HepG2 (cell line): ENCODE measurements around the gene CTCF.

Experiments used
- ATF3 ChIP-seq: sonication (generic); formaldehyde crosslinking; IDR thresholded peaks from 2 replicates; pipeline ENCODE4 v1.4.0; 2020; ENCODE audit warnings: missing genetic modification reagents
- BRCA1 ChIP-seq: sonication (generic); formaldehyde crosslinking; IDR thresholded peaks from 2 replicates; pipeline ENCODE4 v1.4.0; 2020; ENCODE audit warnings: missing genetic modification reagents
- KMT2A ChIP-seq: sonication (generic); formaldehyde crosslinking; IDR thresholded peaks from 2 replicates; pipeline ENCODE4 v1.4.0; 2020; ENCODE audit warnings: missing genetic modification reagents
- POLR2A ChIP-seq, 2 experiments: IDR thresholded peaks; 2 replicates each; pipeline ENCODE4 v1.6.1; 2011; ENCODE audit warnings: low read depth in 2 of 2, low read length in 2 of 2, mild to moderate bottlenecking in 1 of 2, moderate library complexity in 1 of 2; ENCODE audit not compliant: insufficient read depth in 1 of 2
- PRDM15 ChIP-seq: sonication (generic); formaldehyde crosslinking; IDR thresholded peaks from 2 replicates; pipeline ENCODE4 v1.4.0; 2020; ENCODE audit warnings: missing genetic modification reagents
- REST ChIP-seq, 2 experiments: IDR thresholded peaks; 2 replicates each; pipeline ENCODE4 v1.6.1; 2011 to 2012; ENCODE audit warnings: low read length in 2 of 2, borderline replicate concordance in 1 of 2, low read depth in 1 of 2, mild to moderate bottlenecking in 1 of 2, moderate library complexity in 1 of 2
- SIN3B ChIP-seq: fragments of 150-350 bp; IDR thresholded peaks from 2 replicates; pipeline ENCODE4 v1.6.1; 2014; ENCODE audit warnings: low read length
- SMARCC2 ChIP-seq: fragments of 450-650 bp; IDR thresholded peaks from 2 replicates; pipeline ENCODE4 v1.6.1; 2017; ENCODE audit warnings: antibody characterized with exemption, mild to moderate bottlenecking
- TFAP4 ChIP-seq: sonication (generic); IDR thresholded peaks from 2 replicates; pipeline ENCODE4 v1.6.1; 2016; ENCODE audit warnings: low read depth, borderline replicate concordance
- ZBTB7A ChIP-seq: sonication (generic); formaldehyde crosslinking; IDR thresholded peaks from 2 replicates; pipeline ENCODE4 v1.8.0; 2022; ENCODE audit warnings: mild to moderate bottlenecking, missing genetic modification reagents
- ZFX ChIP-seq: sonication (generic); formaldehyde crosslinking; IDR thresholded peaks from 2 replicates; pipeline ENCODE4 v1.4.0; 2020; ENCODE audit warnings: mild to moderate bottlenecking, low read depth, missing genetic modification reagents, moderate library complexity
- ZSCAN20 ChIP-seq: sonication (generic); formaldehyde crosslinking; IDR thresholded peaks from 2 replicates; pipeline ENCODE4 v1.4.0; 2020; ENCODE audit warnings: missing genetic modification reagents, mild to moderate bottlenecking, borderline replicate concordance
- ZZZ3 ChIP-seq: sonication (generic); formaldehyde crosslinking; IDR thresholded peaks from 2 replicates; pipeline ENCODE4 v1.4.0; 2020; ENCODE audit warnings: missing genetic modification reagents, mild to moderate bottlenecking, borderline replicate concordance
- TF ChIP-seq, protein P1 (sequence below): sonication (generic); formaldehyde crosslinking; IDR thresholded peaks from 2 replicates; pipeline ENCODE4 v1.5.0; 2020; ENCODE audit warnings: mild to moderate bottlenecking, missing genetic modification reagents, moderate library complexity

DNA sequence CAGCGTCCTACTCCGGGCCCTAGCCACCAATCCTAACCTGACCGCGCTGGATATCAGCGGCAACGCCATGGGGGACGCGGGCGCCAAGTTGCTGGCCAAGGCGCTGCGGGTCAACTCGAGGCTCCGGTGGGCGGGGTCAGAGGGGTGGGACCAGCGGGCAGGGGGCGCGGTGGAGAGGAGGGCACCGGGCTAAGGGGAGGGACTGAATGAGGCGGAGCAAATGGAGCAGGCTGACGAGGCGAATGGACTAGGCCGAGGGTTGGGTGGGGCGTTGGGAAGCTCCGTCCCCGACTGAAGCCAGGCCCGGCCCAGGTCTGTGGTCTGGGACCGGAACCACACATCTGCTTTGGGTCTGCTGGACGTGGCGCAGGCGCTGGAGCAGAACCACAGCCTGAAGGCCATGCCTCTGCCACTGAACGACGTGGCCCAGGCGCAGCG is 87.2 kb downstream of the CTCF start:
- TF ChIP-seq SIN3B: no peak
- TF ChIP-seq KMT2A (CRISPR knock-in tag): no peak
- TF ChIP-seq ZFX (CRISPR knock-in tag): no peak
- TF ChIP-seq, protein P1, sequence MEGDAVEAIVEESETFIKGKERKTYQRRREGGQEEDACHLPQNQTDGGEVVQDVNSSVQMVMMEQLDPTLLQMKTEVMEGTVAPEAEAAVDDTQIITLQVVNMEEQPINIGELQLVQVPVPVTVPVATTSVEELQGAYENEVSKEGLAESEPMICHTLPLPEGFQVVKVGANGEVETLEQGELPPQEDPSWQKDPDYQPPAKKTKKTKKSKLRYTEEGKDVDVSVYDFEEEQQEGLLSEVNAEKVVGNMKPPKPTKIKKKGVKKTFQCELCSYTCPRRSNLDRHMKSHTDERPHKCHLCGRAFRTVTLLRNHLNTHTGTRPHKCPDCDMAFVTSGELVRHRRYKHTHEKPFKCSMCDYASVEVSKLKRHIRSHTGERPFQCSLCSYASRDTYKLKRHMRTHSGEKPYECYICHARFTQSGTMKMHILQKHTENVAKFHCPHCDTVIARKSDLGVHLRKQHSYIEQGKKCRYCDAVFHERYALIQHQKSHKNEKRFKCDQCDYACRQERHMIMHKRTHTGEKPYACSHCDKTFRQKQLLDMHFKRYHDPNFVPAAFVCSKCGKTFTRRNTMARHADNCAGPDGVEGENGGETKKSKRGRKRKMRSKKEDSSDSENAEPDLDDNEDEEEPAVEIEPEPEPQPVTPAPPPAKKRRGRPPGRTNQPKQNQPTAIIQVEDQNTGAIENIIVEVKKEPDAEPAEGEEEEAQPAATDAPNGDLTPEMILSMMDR: no peak; the same call in 1 of the 2 replicates
- TF ChIP-seq ZBTB7A (CRISPR knock-in tag): no peak
- no peak for TF ChIP-seq REST (IDR thresholded peaks at IDR 0.05; ENCODE audit: borderline replicate concordance in 1 of 2, low read depth in 1 of 2, low read length in 2 of 2)
- TF ChIP-seq ATF3 (CRISPR knock-in tag): no peak
- TF ChIP-seq PRDM15 (CRISPR knock-in tag): no peak
- no peak for TF ChIP-seq ZSCAN20 (CRISPR knock-in tag)
- no peak for TF ChIP-seq ZZZ3
- TF ChIP-seq TFAP4: no peak
- no peak for TF ChIP-seq POLR2A (IDR thresholded peaks at IDR 0.05; ENCODE audit: insufficient read depth in 1 of 2, low read depth in 2 of 2, low read length in 2 of 2)
- TF ChIP-seq SMARCC2: no peak
- TF ChIP-seq BRCA1 (CRISPR knock-in tag): no peak
